ENCODE results near the gene CDH11. TPM values are rescaled to one million over a fixed set of nuclear protein-coding genes. Genes with fewer than 3 reads are reported as not detected.

CDH11 gene
- total and polyA plus RNA-seq, 2 donors (not counting 1 experiment from before 2014, with no cell fraction given), result 220 to 335 TPM

DNA sequence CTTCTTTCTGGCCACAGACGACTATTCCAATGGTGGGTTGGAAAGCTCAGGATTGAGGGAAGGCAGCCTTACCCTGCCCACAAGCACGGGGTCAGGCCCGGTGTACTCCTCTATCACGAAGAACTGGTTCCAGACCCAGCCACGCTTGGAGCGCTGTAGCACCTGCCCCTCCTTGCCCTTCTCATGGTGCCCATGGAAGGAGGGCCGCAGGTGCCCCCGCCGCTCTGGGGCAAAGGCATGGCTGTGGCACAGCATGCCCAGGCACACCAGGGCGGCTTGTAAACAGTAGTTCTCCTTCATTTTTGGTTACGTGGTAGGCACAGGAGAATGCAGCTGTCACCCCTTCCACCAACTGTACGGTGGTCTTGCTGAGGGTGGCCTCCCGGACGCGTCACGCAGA is 117.3 kb downstream of the CDH11 start:
- H3K36me3 ChIP-seq (ENCODE audit: control insufficient read depth, insufficient read depth, low read length), result peaks cover 4% of the 10 kb centered on the region
- H3K27ac ChIP-seq (ENCODE audit: insufficient read depth, low read length), result no peak overlapping the region
- no peaks in the 10 kb centered on the region for H3K9me3 ChIP-seq (ENCODE audit: control insufficient read depth, insufficient read depth, low read depth, low read length)
- no peak for TF ChIP-seq EZH2 (IDR thresholded peaks at IDR 0.05; ENCODE audit: low read length, missing control alignments)
- TF ChIP-seq, protein P1, sequence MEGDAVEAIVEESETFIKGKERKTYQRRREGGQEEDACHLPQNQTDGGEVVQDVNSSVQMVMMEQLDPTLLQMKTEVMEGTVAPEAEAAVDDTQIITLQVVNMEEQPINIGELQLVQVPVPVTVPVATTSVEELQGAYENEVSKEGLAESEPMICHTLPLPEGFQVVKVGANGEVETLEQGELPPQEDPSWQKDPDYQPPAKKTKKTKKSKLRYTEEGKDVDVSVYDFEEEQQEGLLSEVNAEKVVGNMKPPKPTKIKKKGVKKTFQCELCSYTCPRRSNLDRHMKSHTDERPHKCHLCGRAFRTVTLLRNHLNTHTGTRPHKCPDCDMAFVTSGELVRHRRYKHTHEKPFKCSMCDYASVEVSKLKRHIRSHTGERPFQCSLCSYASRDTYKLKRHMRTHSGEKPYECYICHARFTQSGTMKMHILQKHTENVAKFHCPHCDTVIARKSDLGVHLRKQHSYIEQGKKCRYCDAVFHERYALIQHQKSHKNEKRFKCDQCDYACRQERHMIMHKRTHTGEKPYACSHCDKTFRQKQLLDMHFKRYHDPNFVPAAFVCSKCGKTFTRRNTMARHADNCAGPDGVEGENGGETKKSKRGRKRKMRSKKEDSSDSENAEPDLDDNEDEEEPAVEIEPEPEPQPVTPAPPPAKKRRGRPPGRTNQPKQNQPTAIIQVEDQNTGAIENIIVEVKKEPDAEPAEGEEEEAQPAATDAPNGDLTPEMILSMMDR (conservative IDR thresholded peaks at IDR 0.05 in 1 of 2, IDR thresholded peaks at IDR 0.05 in 1 of 2; ENCODE audit: low read depth in 1 of 2, low read length in 2 of 2), result no peak
- H3K4me3 ChIP-seq (replicated peaks in 1 of 4; ENCODE audit: control extremely low read depth in 1 of 4, insufficient read depth in 1 of 4, low read depth in 3 of 4, low read length in 4 of 4), result no peak overlapping the region
- H3K4me2 ChIP-seq (ENCODE audit: extremely low read depth, insufficient read depth, low read length), result no peak overlapping the region
- H3K4me1 ChIP-seq (ENCODE audit: control insufficient read depth, extremely low read depth, insufficient read depth, low read length), result no peaks in the 10 kb centered on the region
- no peaks in the 10 kb centered on the region for H3K27me3 ChIP-seq (ENCODE audit: control insufficient read depth, insufficient read depth, low read length)
- no peaks in the 10 kb centered on the region for H3K79me2 ChIP-seq (ENCODE audit: control insufficient read depth, insufficient read depth, low read length)
- no peak overlapping the region for H2AFZ ChIP-seq (ENCODE audit: low read length)
- no peaks in the 10 kb centered on the region for H4K20me1 ChIP-seq (ENCODE audit: control insufficient read depth, extremely low read depth, insufficient read depth, low read length)
- DNase-seq (ENCODE audit: low read depth in 2 of 2), result no peak
- no peak overlapping the region for H3K9ac ChIP-seq (ENCODE audit: insufficient read depth, low read length)

DNA sequence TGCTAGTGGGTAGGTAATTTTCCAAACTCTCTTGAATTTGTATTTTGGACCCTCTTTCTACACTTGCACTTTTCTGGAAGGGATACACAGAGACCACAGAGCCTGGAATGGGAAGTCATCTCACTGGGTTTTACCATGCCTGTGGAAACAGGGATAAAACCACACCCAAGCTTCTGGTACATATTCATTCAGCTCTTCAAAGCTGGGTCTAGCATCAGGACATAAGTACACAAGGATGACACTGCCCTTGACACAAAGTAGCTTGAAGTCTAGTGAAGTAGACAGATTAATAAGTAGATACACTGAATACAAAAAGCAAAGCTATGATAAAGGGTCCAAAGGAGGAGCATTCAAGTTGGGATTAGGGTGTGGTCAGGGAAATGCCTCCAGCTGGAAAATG is 118.2 kb downstream of the CDH11 start:
- DNase-seq (ENCODE audit: low read depth in 2 of 2), result no peak
- no peak overlapping the region for H3K4me3 ChIP-seq (replicated peaks in 1 of 4; ENCODE audit: control extremely low read depth in 1 of 4, insufficient read depth in 1 of 4, low read depth in 3 of 4, low read length in 4 of 4)
- peaks cover 4% of the 10 kb centered on the region for H3K36me3 ChIP-seq (ENCODE audit: control insufficient read depth, insufficient read depth, low read length)
- H4K20me1 ChIP-seq (ENCODE audit: control insufficient read depth, extremely low read depth, insufficient read depth, low read length), result no peaks in the 10 kb centered on the region
- TF ChIP-seq, protein P1 (conservative IDR thresholded peaks at IDR 0.05 in 1 of 2, IDR thresholded peaks at IDR 0.05 in 1 of 2; ENCODE audit: low read depth in 1 of 2, low read length in 2 of 2), result no peak
- TF ChIP-seq EZH2 (IDR thresholded peaks at IDR 0.05; ENCODE audit: low read length, missing control alignments), result no peak
- H3K4me2 ChIP-seq (ENCODE audit: extremely low read depth, insufficient read depth, low read length), result no peak overlapping the region
- no peaks in the 10 kb centered on the region for H3K4me1 ChIP-seq (ENCODE audit: control insufficient read depth, extremely low read depth, insufficient read depth, low read length)
- H3K79me2 ChIP-seq (ENCODE audit: control insufficient read depth, insufficient read depth, low read length), result no peaks in the 10 kb centered on the region
- H3K9me3 ChIP-seq (ENCODE audit: control insufficient read depth, insufficient read depth, low read depth, low read length), result no peaks in the 10 kb centered on the region
- H3K27ac ChIP-seq (ENCODE audit: insufficient read depth, low read length), result no peak overlapping the region
- no peak overlapping the region for H3K9ac ChIP-seq (ENCODE audit: insufficient read depth, low read length)
- H2AFZ ChIP-seq (ENCODE audit: low read length), result no peak overlapping the region
- H3K27me3 ChIP-seq (ENCODE audit: control insufficient read depth, insufficient read depth, low read length), result no peaks in the 10 kb centered on the region

DNA sequence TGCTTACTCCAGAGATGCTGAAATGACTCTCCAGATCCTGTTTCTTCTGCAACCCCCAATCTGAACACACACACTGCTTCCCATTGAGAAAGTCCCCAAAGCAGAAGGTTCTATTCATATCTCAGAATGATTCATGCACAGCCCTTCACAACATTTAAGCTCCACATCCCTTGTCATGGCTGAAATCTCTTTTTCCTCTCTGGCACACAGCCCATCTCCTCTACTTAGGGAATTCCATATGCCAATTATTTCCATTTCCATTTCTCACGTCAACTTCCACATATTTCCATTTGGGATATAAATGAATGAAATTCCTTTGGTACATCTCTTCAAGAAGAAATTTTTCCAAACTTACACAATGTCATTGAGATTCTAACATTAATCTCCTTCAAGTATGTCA is 119.6 kb downstream of the CDH11 start:
- Histone ChIP-seq H3K27ac (ENCODE audit: insufficient read depth, low read length) (no peak overlapping the region), H3K36me3 (ENCODE audit: control insufficient read depth, insufficient read depth, low read length) (peaks cover 11% of the 10 kb centered on the region), H2AFZ (ENCODE audit: low read length) (no peak overlapping the region)

More for the DNA sequence above, 119.6 kb downstream of the CDH11 start:
- Histone ChIP-seq H3K27me3 (ENCODE audit: control insufficient read depth, insufficient read depth, low read length) (no peaks in the 10 kb centered on the region), H3K4me1 (ENCODE audit: control insufficient read depth, extremely low read depth, insufficient read depth, low read length) (no peaks in the 10 kb centered on the region), H3K79me2 (ENCODE audit: control insufficient read depth, insufficient read depth, low read length) (no peaks in the 10 kb centered on the region), H3K9ac (ENCODE audit: insufficient read depth, low read length) (no peak overlapping the region), H3K4me3 (replicated peaks in 1 of 4; ENCODE audit: control extremely low read depth in 1 of 4, insufficient read depth in 1 of 4, low read depth in 3 of 4, low read length in 4 of 4) (no peak overlapping the region), H4K20me1 (ENCODE audit: control insufficient read depth, extremely low read depth, insufficient read depth, low read length) (no peaks in the 10 kb centered on the region), H3K9me3 (ENCODE audit: control insufficient read depth, insufficient read depth, low read depth, low read length) (no peaks in the 10 kb centered on the region), H3K4me2 (ENCODE audit: extremely low read depth, insufficient read depth, low read length) (no peak overlapping the region)
- peak; percentile 49 to 82 for DNase-seq (ENCODE audit: low read depth in 2 of 2)
- TF ChIP-seq, protein P1 (conservative IDR thresholded peaks at IDR 0.05 in 1 of 2, IDR thresholded peaks at IDR 0.05 in 1 of 2; ENCODE audit: low read depth in 1 of 2, low read length in 2 of 2), result no peak
- no peak for TF ChIP-seq EZH2 (IDR thresholded peaks at IDR 0.05; ENCODE audit: low read length, missing control alignments)
